Liver (tissue), 9 donors: ENCODE results near the gene NDUFS6. TPM values are rescaled to one million over a fixed set of nuclear protein-coding genes. Genes with fewer than 3 reads are reported as not detected.

Experiments used
- DNase-seq: peaks from one replicate; pipeline ENCODE4 v3.0.0-alpha.2; 2017; ENCODE audit warnings: low spot score
- H3K27ac ChIP-seq, 2 donors: one replicate each; pipeline ENCODE4 v1.7.0; 2013; ENCODE audit warnings: inconsistent platforms in 2 of 2, low read length in 2 of 2, control low read depth in 1 of 2, low read depth in 1 of 2, mild to moderate bottlenecking in 1 of 2
- H3K27me3 ChIP-seq, 4 donors: one replicate each; pipeline versions ENCODE4 v1.6.1 to v1.7.0; 2013; ENCODE audit warnings: low read length in 3 of 4, inconsistent platforms in 1 of 4, mild to moderate bottlenecking in 1 of 4, moderate library complexity in 1 of 4; ENCODE audit not compliant: control insufficient read depth in 4 of 4, insufficient read depth in 4 of 4
- H3K36me3 ChIP-seq, 4 donors: one replicate each; pipeline versions ENCODE4 v1.6.1 to v1.7.0; 2013; ENCODE audit warnings: low read length in 3 of 4, mild to moderate bottlenecking in 3 of 4, low read depth in 1 of 4, moderate library complexity in 1 of 4; ENCODE audit not compliant: control insufficient read depth in 4 of 4, insufficient read depth in 3 of 4
- H3K4me1 ChIP-seq, 4 donors: one replicate each; pipeline versions ENCODE4 v1.6.1 to v1.7.0; 2013; ENCODE audit warnings: low read length in 3 of 4, mild to moderate bottlenecking in 3 of 4, moderate library complexity in 1 of 4; ENCODE audit not compliant: control insufficient read depth in 4 of 4, insufficient read depth in 4 of 4
- H3K4me3 ChIP-seq, 3 donors: one replicate each; pipeline versions ENCODE4 v1.6.1 to v1.7.0; 2013; ENCODE audit warnings: low read length in 3 of 3, control low read depth in 1 of 3, low read depth in 1 of 3, mild to moderate bottlenecking in 1 of 3
- H3K9ac ChIP-seq, 2 donors: one replicate each; pipeline ENCODE4 v1.7.0; 2013; ENCODE audit warnings: low read length in 2 of 2, mild to moderate bottlenecking in 2 of 2, moderate library complexity in 2 of 2, control low read depth in 1 of 2, low read depth in 1 of 2
- H3K9me3 ChIP-seq, 4 donors: one replicate each; pipeline versions ENCODE4 v1.6.1 to v1.7.0; 2013; ENCODE audit warnings: low read length in 3 of 4; ENCODE audit not compliant: control insufficient read depth in 4 of 4
- ATF3 ChIP-seq: IDR thresholded peaks from 2 replicates; pipeline ENCODE4 v1.6.1; 2016; ENCODE audit warnings: antibody characterized with exemption
- CTCF ChIP-seq: fragments of 150-350 bp; IDR thresholded peaks from 2 replicates; pipeline ENCODE4 v1.5.1; 2017; ENCODE audit warnings: improper control_type of control experiment, low read depth, low read length; ENCODE audit not compliant: missing input control
- EGR1 ChIP-seq, 2 donors: IDR thresholded peaks; 2 replicates each; pipeline ENCODE4 v1.6.1; 2016 to 2018; ENCODE audit warnings: antibody characterized with exemption in 2 of 2, low read depth in 2 of 2
- FOXA1 ChIP-seq: IDR thresholded peaks from 2 replicates; pipeline ENCODE4 v1.6.1; 2016; ENCODE audit warnings: antibody characterized with exemption
- FOXA2 ChIP-seq: IDR thresholded peaks from 2 replicates; pipeline ENCODE4 v1.6.1; 2016; ENCODE audit warnings: antibody characterized with exemption
- GABPA ChIP-seq, 2 donors: IDR thresholded peaks in 1 of 2; conservative IDR thresholded peaks in 1 of 2; 2 replicates each; pipeline ENCODE4 v1.6.1; 2016; ENCODE audit warnings: antibody characterized with exemption in 2 of 2, mild to moderate bottlenecking in 1 of 2, moderate library complexity in 1 of 2
- HNF4A ChIP-seq, 2 donors: conservative IDR thresholded peaks; 2 replicates each; pipeline ENCODE4 v1.6.1; 2016; ENCODE audit warnings: antibody characterized with exemption in 2 of 2, mild to moderate bottlenecking in 2 of 2
- HNF4G ChIP-seq: IDR thresholded peaks from 2 replicates; pipeline ENCODE4 v1.6.1; 2016; ENCODE audit warnings: antibody characterized with exemption
- JUND ChIP-seq, 2 donors: IDR thresholded peaks; 2 replicates each; pipeline ENCODE4 v1.6.1; 2016; ENCODE audit warnings: antibody characterized with exemption in 2 of 2
- RAD21 ChIP-seq, 2 donors: IDR thresholded peaks; 2 replicates each; pipeline ENCODE4 v1.6.1; 2016; ENCODE audit warnings: antibody characterized with exemption in 2 of 2, mild to moderate bottlenecking in 2 of 2
- REST ChIP-seq: IDR thresholded peaks from 2 replicates; pipeline ENCODE4 v1.6.1; 2016; ENCODE audit warnings: antibody characterized with exemption, mild to moderate bottlenecking
- RXRA ChIP-seq, 2 donors: IDR thresholded peaks; 2 replicates each; pipeline ENCODE4 v1.6.1; 2017 to 2018; ENCODE audit warnings: antibody characterized with exemption in 2 of 2, mild to moderate bottlenecking in 1 of 2
- SP1 ChIP-seq: IDR thresholded peaks from 2 replicates; pipeline ENCODE4 v1.6.1; 2018; ENCODE audit warnings: antibody characterized with exemption, mild to moderate bottlenecking
- TAF1 ChIP-seq: conservative IDR thresholded peaks from 2 replicates; pipeline ENCODE4 v1.6.1; 2016; ENCODE audit warnings: antibody characterized with exemption, mild to moderate bottlenecking
- YY1 ChIP-seq: IDR thresholded peaks from 2 replicates; pipeline ENCODE4 v1.6.1; 2016; ENCODE audit warnings: antibody characterized with exemption, mild to moderate bottlenecking
- ZBTB33 ChIP-seq: IDR thresholded peaks from 2 replicates; pipeline ENCODE4 v1.6.1; 2016; ENCODE audit warnings: antibody characterized with exemption
- WGBS: extraction: QIAGEN DNeasy Blood & Tissue Kit; methylation state at CpG from one replicate; pipeline ENCODE4 v1.1.7; 2013; 5-methylcytosine and 5-hydroxymethylcytosine counted together
- polyA plus RNA-seq, 2 donors: library from polyadenylated mRNA; stranded (reverse) in 1 of 2; unstranded in 1 of 2; fragments of 200-250 nt in 1 of 2; fragments of >200 nt in 1 of 2; fragmentation: Nextera tagmentation in 1 of 2; extraction: Ambion mirVana in 1 of 2; gene quantifications; one replicate each; pipeline versions ENCODE4 v1.2.1 to v1.2.3, GENCODE V29; 2013 to 2015
- total RNA-seq, 2 donors: library from RNA; depleted of rRNA; stranded (reverse); fragments of >200 nt; gene quantifications; one replicate each; pipeline ENCODE4 v1.2.3, GENCODE V29; 2014
- donor health status: healthy.
- donor health status: healthy.
- donor health status: healthy.
- donor health status: healthy.
- donor health status: healthy.

NDUFS6 gene
- total and polyA plus RNA-seq, 4 donors, result 18.7 to 82.5 (median 47.3) TPM

- H3K4me3 ChIP-seq, result no peak overlapping the region
- TF ChIP-seq EGR1 (IDR thresholded peaks at IDR 0.05; ENCODE audit: low read depth in 2 of 2) (no peak), ZBTB33 (no peak), HNF4G (no peak), ATF3 (no peak), CTCF (no peak), REST (no peak), HNF4A (conservative IDR thresholded peaks at IDR 0.05) (no peak), FOXA2 (no peak)
- 88% methylated on average over 32 of the region's 35 CpGs for WGBS
- no peak overlapping the region for H3K27ac ChIP-seq
- no peaks in the 10 kb centered on the region for H3K4me1 ChIP-seq
- peaks cover 0 to 2% (median 0%) of the 10 kb centered on the region in 4 donors for H3K27me3 ChIP-seq
- no peaks in the 10 kb centered on the region for H3K9me3 ChIP-seq
- no peak for DNase-seq
- H3K36me3 ChIP-seq, result no peaks in the 10 kb centered on the region
- no peak overlapping the region for H3K9ac ChIP-seq
These were observed 32.8 kb upstream of the NDUFS6 start for GRCh38 chr5:1768283-1769000.

GRCh38 chr5:1769017-1769640 is 32.1 kb upstream of the NDUFS6 start:
- Histone ChIP-seq H3K9ac (no peak overlapping the region), H3K9me3 (no peaks in the 10 kb centered on the region), H3K4me1 (no peaks in the 10 kb centered on the region), H3K27ac (no peak overlapping the region), H3K27me3 (peaks cover 0 to 2% (median 0%) of the 10 kb centered on the region in 4 donors), H3K4me3 (no peak overlapping the region), H3K36me3 (no peaks in the 10 kb centered on the region)
- TF ChIP-seq GABPA (IDR thresholded peaks at IDR 0.05 in 1 of 2, conservative IDR thresholded peaks at IDR 0.05 in 1 of 2) (no peak), FOXA1 (no peak), RAD21 (IDR thresholded peaks at IDR 0.05) (no peak), HNF4A (conservative IDR thresholded peaks at IDR 0.05) (no peak), SP1 (no peak), JUND (IDR thresholded peaks at IDR 0.05) (no peak), ATF3 (no peak), CTCF (no peak), TAF1 (no peak), YY1 (no peak), RXRA (IDR thresholded peaks at IDR 0.05) (no peak)
- no peak for DNase-seq
- WGBS, result 94% methylated on average over 51 of the region's 54 CpGs
